Measurements from ENCODE around the gene EDARADD. TPM values are rescaled to one million over a fixed set of nuclear protein-coding genes. Genes with fewer than 3 reads are reported as not detected.

EDARADD gene
- polyA plus RNA-seq, 1 donor (not counting 4 experiments of a cell fraction or from before 2014, with no cell fraction given) = 12.3 TPM

- Histone ChIP-seq H3K36me3 (ENCODE audit: control insufficient read depth in 2 of 2, extremely low read depth in 1 of 2, insufficient read depth in 2 of 2, low read length in 2 of 2) (no peaks in the 10 kb centered on the region), H3K27me3 (ENCODE audit: control insufficient read depth, extremely low read depth, insufficient read depth, low read length) (no peaks in the 10 kb centered on the region), H2AFZ (ENCODE audit: control insufficient read depth, low read length) (no peak overlapping the region), H3K27ac (ENCODE audit: control insufficient read depth, insufficient read depth, low read length) (no peak overlapping the region), H3K4me3 (ENCODE audit: control insufficient read depth in 2 of 3, extremely low read depth in 1 of 3, insufficient read depth in 2 of 3, low read depth in 1 of 3, low read length in 3 of 3) (no peak overlapping the region), H3K4me1 (ENCODE audit: control insufficient read depth, extremely low read depth, insufficient read depth, low read length) (no peaks in the 10 kb centered on the region), H3K9me3 (ENCODE audit: control insufficient read depth, low read depth, low read length) (no peaks in the 10 kb centered on the region), H3K9ac (ENCODE audit: control insufficient read depth, extremely low read depth, insufficient read depth, low read length) (no peak overlapping the region), H3K4me2 (ENCODE audit: control insufficient read depth, extremely low read depth, insufficient read depth, low read depth, low read length) (no peak overlapping the region), H4K20me1 (ENCODE audit: control insufficient read depth, extremely low read depth, insufficient read depth, low read length) (no peaks in the 10 kb centered on the region), H3K9me1 (ENCODE audit: control insufficient read depth, extremely low read depth, insufficient read depth, low read length) (no peaks in the 10 kb centered on the region), H3K79me2 (ENCODE audit: control insufficient read depth, insufficient read depth, low read length) (no peaks in the 10 kb centered on the region)
- dilution Hi-C loops (cut with MboI; ENCODE audit: extremely low pct_ligation_motif_present, low sequenced_read_pairs) = no loop called here
- DNase-seq (ENCODE audit: low read depth, low spot score) (no peak), FAIRE-seq (no peak)
- no peak for TF ChIP-seq CTCF (optimal IDR thresholded peaks at IDR 0.05 in 1 of 3, IDR thresholded peaks at IDR 0.05 in 1 of 3, conservative IDR thresholded peaks at IDR 0.05 in 1 of 3; ENCODE audit: extremely low read depth in 1 of 3, insufficient read depth in 2 of 3, low read length in 3 of 3)
- no peak for TF ChIP-seq EZH2 (IDR thresholded peaks at IDR 0.05; ENCODE audit: low read length)
Observed at GRCh38 chr1:236429715-236430274, 35.7 kb downstream of the EDARADD start.

GRCh38 chr1:236433819-236434315 is 39.8 kb downstream of the EDARADD start:
- Histone ChIP-seq H3K9ac (ENCODE audit: control insufficient read depth, extremely low read depth, insufficient read depth, low read length) (no peak overlapping the region), H4K20me1 (ENCODE audit: control insufficient read depth, extremely low read depth, insufficient read depth, low read length) (no peaks in the 10 kb centered on the region), H3K27me3 (ENCODE audit: control insufficient read depth, extremely low read depth, insufficient read depth, low read length) (no peaks in the 10 kb centered on the region), H3K36me3 (ENCODE audit: control insufficient read depth in 2 of 2, extremely low read depth in 1 of 2, insufficient read depth in 2 of 2, low read length in 2 of 2) (no peaks in the 10 kb centered on the region), H3K4me2 (ENCODE audit: control insufficient read depth, extremely low read depth, insufficient read depth, low read depth, low read length) (no peak overlapping the region), H2AFZ (ENCODE audit: control insufficient read depth, low read length) (no peak overlapping the region), H3K27ac (ENCODE audit: control insufficient read depth, insufficient read depth, low read length) (no peak overlapping the region), H3K4me1 (ENCODE audit: control insufficient read depth, extremely low read depth, insufficient read depth, low read length) (no peaks in the 10 kb centered on the region), H3K79me2 (ENCODE audit: control insufficient read depth, insufficient read depth, low read length) (no peaks in the 10 kb centered on the region), H3K9me1 (ENCODE audit: control insufficient read depth, extremely low read depth, insufficient read depth, low read length) (no peaks in the 10 kb centered on the region), H3K9me3 (ENCODE audit: control insufficient read depth, low read depth, low read length) (no peaks in the 10 kb centered on the region), H3K4me3 (ENCODE audit: control insufficient read depth in 2 of 3, extremely low read depth in 1 of 3, insufficient read depth in 2 of 3, low read depth in 1 of 3, low read length in 3 of 3) (no peak overlapping the region)
- dilution Hi-C loops (cut with MboI; ENCODE audit: extremely low pct_ligation_motif_present, low sequenced_read_pairs) = no loop called here
- DNase-seq (ENCODE audit: low read depth, low spot score) (no peak), FAIRE-seq (no peak)
- TF ChIP-seq CTCF (optimal IDR thresholded peaks at IDR 0.05 in 1 of 3, IDR thresholded peaks at IDR 0.05 in 1 of 3, conservative IDR thresholded peaks at IDR 0.05 in 1 of 3; ENCODE audit: extremely low read depth in 1 of 3, insufficient read depth in 2 of 3, low read length in 3 of 3) (no peak), EZH2 (IDR thresholded peaks at IDR 0.05; ENCODE audit: low read length) (no peak)

Data from keratinocyte (primary cell).